Nephron (organoid): ENCODE results near the gene NAT9.

ENCODE experiments used
- H3K27ac Mint-ChIP-seq, 3 experiments: 2 replicates each; pipeline ENCODE4 v1.8.0; 2020; ENCODE audit warnings: mixed read lengths in 3 of 3, mild to moderate bottlenecking in 2 of 3, moderate library complexity in 1 of 3
- H3K27me3 Mint-ChIP-seq: 2 replicates; pipeline ENCODE4 v1.8.0; 2021; ENCODE audit warnings: low read depth, mild to moderate bottlenecking, moderate library complexity, mixed read lengths
- H3K36me3 Mint-ChIP-seq: 2 replicates; pipeline ENCODE4 v1.8.0; 2020; ENCODE audit warnings: low read depth, mixed read lengths
- H3K4me1 Mint-ChIP-seq: 2 replicates; pipeline ENCODE4 v1.8.0; 2020; ENCODE audit warnings: mixed read lengths
- H3K4me3 Mint-ChIP-seq, 3 experiments: 2 replicates each; pipeline ENCODE4 v1.8.0; 2020; ENCODE audit warnings: mild to moderate bottlenecking in 3 of 3, mixed read lengths in 3 of 3, moderate library complexity in 2 of 3
- H3K9me3 Mint-ChIP-seq: 2 replicates; pipeline ENCODE4 v1.8.0; 2020; ENCODE audit warnings: mixed read lengths
- TF ChIP-seq, protein P1 (sequence below), 3 experiments: fragments of 200-600 bp; sonication (generic); IDR thresholded peaks; one replicate each; pipeline ENCODE4 v1.5.0; 2021; ENCODE audit warnings: antibody characterized with exemption in 3 of 3; ENCODE audit not compliant: unreplicated experiment in 3 of 3

Gene NAT9

GRCh38 chr17:74752822-74753401 lies 23.2 kb downstream of the NAT9 start:
- Mint-ChIP-seq H3K36me3 (peaks cover 9% of the 10 kb centered on the region), H3K4me3 (peak overlapping the region; percentile 50 to 78 (median 71)), H3K4me1 (peaks cover 46% of the 10 kb centered on the region), H3K9me3 (no peaks in the 10 kb centered on the region), H3K27me3 (peaks cover 10% of the 10 kb centered on the region), H3K27ac (peak overlapping the region in 2 of 3 experiments; percentile 19 to 68)
- TF ChIP-seq, protein P1, sequence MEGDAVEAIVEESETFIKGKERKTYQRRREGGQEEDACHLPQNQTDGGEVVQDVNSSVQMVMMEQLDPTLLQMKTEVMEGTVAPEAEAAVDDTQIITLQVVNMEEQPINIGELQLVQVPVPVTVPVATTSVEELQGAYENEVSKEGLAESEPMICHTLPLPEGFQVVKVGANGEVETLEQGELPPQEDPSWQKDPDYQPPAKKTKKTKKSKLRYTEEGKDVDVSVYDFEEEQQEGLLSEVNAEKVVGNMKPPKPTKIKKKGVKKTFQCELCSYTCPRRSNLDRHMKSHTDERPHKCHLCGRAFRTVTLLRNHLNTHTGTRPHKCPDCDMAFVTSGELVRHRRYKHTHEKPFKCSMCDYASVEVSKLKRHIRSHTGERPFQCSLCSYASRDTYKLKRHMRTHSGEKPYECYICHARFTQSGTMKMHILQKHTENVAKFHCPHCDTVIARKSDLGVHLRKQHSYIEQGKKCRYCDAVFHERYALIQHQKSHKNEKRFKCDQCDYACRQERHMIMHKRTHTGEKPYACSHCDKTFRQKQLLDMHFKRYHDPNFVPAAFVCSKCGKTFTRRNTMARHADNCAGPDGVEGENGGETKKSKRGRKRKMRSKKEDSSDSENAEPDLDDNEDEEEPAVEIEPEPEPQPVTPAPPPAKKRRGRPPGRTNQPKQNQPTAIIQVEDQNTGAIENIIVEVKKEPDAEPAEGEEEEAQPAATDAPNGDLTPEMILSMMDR (IDR thresholded peaks at IDR 0.05; ENCODE audit: unreplicated experiment in 3 of 3), result no peak

DNA sequence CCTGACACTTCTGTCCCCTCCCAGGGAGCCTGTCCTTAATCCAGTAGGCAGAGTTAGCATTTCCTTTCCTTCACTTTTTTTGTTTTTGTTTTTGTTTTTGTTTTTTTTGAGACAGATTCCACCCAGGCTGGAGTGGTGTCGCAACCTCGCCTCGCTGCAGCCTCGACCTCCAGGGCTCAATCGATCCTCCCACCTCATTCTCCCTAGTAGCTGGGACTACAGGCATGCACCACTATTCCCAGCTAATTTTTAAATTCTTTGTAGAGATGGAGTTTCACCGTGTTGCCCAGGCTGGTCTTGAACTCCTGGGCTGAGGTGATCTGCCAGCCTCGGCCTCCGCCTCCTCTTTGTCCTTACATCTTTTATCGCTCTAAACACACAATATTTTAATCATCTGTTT lies 23.7 kb downstream of the NAT9 start:
- H3K9me3 Mint-ChIP-seq, result no peaks in the 10 kb centered on the region

DNA sequence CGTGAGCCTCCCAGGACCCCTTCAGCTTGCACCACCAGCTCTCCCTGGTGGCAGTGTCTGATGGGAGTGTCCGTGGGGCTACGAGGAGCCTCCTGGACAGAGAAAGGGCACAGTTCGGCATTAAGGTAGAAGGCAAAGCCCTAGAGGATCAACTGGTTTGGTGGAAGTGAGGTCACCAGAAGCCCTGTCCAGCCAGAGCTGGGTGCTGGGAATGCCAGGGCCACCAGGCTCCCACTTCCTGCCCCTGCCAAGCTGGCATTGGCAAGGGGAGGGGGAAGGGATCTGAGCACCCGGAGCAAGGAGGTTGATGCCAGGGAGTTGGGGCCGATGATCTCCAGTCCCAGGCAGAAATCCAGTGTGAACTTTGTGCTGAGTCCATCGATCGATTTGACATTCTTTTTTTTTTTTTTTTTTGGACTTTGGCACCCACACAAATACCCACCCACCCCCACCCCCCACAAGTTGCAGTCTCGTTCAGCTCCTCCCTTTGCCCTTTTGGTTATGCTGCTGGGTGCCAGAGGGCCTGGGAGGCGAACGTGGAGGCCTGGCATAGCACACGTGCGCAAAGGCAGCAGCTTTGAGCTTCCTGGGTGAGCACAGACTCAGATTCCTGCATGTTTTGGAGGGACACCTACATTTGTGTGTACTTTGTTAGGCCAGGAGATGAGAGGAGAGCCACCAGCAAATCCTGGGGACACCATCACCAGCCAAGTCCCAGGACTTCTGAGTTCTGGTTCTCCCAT lies 25.6 kb downstream of the NAT9 start:
- H3K4me1 Mint-ChIP-seq, result peaks cover 46% of the 10 kb centered on the region
- peak overlapping the region; percentile 86 to 96 (median 94) for H3K27ac Mint-ChIP-seq
- peaks cover 9% of the 10 kb centered on the region for H3K36me3 Mint-ChIP-seq
- peak overlapping the region; percentile 95 to 99 (median 97) for H3K4me3 Mint-ChIP-seq
- TF ChIP-seq, protein P1 (IDR thresholded peaks at IDR 0.05; ENCODE audit: unreplicated experiment in 3 of 3), result no peak
- peaks cover 10% of the 10 kb centered on the region for H3K27me3 Mint-ChIP-seq
- no peaks in the 10 kb centered on the region for H3K9me3 Mint-ChIP-seq

More for the DNA sequence above, 23.7 kb downstream of the NAT9 start:
- H3K27ac Mint-ChIP-seq, result peak overlapping the region in 2 of 3 experiments; percentile 19 to 68
- TF ChIP-seq, protein P1 (IDR thresholded peaks at IDR 0.05; ENCODE audit: unreplicated experiment in 3 of 3), result no peak
- H3K4me3 Mint-ChIP-seq, result peak overlapping the region; percentile 50 to 78 (median 71)
- H3K36me3 Mint-ChIP-seq, result peaks cover 9% of the 10 kb centered on the region
- peaks cover 43% of the 10 kb centered on the region for H3K4me1 Mint-ChIP-seq
- peaks cover 10% of the 10 kb centered on the region for H3K27me3 Mint-ChIP-seq

DNA sequence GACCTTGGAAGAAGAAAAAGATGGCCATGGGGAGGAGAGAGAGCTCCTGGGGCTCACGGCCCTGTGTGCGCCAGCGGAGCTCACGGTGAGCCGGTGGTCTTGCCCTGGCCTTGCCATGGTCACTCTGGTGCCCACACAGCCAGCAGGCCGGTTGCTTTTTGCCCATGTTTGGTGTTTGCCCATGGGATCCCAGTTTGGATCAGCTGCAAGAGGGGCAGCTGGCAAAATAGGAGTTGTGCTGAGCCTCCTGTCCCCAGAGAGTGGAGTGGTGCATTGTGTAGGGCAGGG lies 26.2 kb downstream of the NAT9 start:
- Mint-ChIP-seq H3K27me3 (peaks cover 10% of the 10 kb centered on the region), H3K4me1 (peaks cover 44% of the 10 kb centered on the region), H3K9me3 (no peaks in the 10 kb centered on the region), H3K27ac (peak overlapping the region; percentile 85 to 96 (median 94)), H3K36me3 (peaks cover 9% of the 10 kb centered on the region), H3K4me3 (peak overlapping the region; percentile 95 to 99 (median 97))
- TF ChIP-seq, protein P1 (IDR thresholded peaks at IDR 0.05; ENCODE audit: unreplicated experiment in 3 of 3), result no peak

GRCh38 chr17:74749279-74750038 lies 26.7 kb downstream of the NAT9 start:
- Mint-ChIP-seq H3K4me3 (peak overlapping the region; percentile 95 to 99 (median 97)), H3K36me3 (peaks cover 9% of the 10 kb centered on the region), H3K4me1 (peaks cover 46% of the 10 kb centered on the region), H3K9me3 (no peaks in the 10 kb centered on the region), H3K27me3 (peaks cover 13% of the 10 kb centered on the region), H3K27ac (peak overlapping the region; percentile 85 to 96 (median 94))
- TF ChIP-seq, protein P1 (IDR thresholded peaks at IDR 0.05; ENCODE audit: unreplicated experiment in 3 of 3), result no peak
